ENCODE results near the gene ADAMTS3.

DNA sequence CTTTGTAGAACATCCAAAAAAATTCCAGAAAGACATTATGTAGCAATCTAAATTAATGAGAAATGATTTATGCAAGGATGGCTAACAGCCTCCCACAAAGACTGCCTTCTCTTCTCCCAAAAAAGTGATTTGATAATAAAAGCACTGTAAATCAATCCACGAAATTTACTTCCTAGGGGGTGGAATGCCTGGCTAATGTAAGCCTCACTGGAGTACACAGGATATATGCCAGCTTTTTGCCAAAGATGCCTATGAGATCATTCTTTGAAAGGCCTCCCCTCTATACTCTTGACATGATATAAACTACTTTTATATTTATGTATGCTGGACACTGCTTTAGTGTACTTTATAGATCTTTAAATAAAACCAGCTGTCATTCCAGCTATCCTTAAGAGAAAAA, 211.1 kb downstream of the ADAMTS3 start:
- TF ChIP-seq, protein P1, sequence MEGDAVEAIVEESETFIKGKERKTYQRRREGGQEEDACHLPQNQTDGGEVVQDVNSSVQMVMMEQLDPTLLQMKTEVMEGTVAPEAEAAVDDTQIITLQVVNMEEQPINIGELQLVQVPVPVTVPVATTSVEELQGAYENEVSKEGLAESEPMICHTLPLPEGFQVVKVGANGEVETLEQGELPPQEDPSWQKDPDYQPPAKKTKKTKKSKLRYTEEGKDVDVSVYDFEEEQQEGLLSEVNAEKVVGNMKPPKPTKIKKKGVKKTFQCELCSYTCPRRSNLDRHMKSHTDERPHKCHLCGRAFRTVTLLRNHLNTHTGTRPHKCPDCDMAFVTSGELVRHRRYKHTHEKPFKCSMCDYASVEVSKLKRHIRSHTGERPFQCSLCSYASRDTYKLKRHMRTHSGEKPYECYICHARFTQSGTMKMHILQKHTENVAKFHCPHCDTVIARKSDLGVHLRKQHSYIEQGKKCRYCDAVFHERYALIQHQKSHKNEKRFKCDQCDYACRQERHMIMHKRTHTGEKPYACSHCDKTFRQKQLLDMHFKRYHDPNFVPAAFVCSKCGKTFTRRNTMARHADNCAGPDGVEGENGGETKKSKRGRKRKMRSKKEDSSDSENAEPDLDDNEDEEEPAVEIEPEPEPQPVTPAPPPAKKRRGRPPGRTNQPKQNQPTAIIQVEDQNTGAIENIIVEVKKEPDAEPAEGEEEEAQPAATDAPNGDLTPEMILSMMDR (IDR thresholded peaks at IDR 0.05), result no peak
- no peak for TF ChIP-seq POLR2A (IDR thresholded peaks at IDR 0.05)
